Thyroid gland (tissue), 4 donors: Measurements from ENCODE around the gene LYPD1.

Source experiments
- CTCF ChIP-seq, 6 experiments: fragments of 200-600 bp in 3 of 6; fragments of 450-650 bp in 3 of 6; sonication (generic) in 3 of 6; IDR thresholded peaks; one replicate each; pipeline ENCODE4 v1.5.1; 2016 to 2019; ENCODE audit warnings: antibody characterized with exemption in 6 of 6, mild to moderate bottlenecking in 2 of 6, inconsistent platforms in 1 of 6, moderate library complexity in 1 of 6
- POLR2A ChIP-seq, 2 donors: fragments of 450-650 bp; IDR thresholded peaks; one replicate each; pipeline ENCODE4 v1.6.1; 2017; ENCODE audit warnings: antibody characterized with exemption in 2 of 2, mild to moderate bottlenecking in 2 of 2, moderate library complexity in 1 of 2

GRCh38 chr2:132701810-132702209 is 31.8 kb upstream of the LYPD1 start:
- TF ChIP-seq CTCF (IDR thresholded peaks at IDR 0.05) (no peak), POLR2A (IDR thresholded peaks at IDR 0.05) (no peak)
